ENCODE data around the gene HDAC7.
A peak's percentile ranks its signal among the peaks of the same experiment; 100 is the strongest.

Gene HDAC7

GRCh38 chr12:47771304-47771703, 48.4 kb downstream of the HDAC7 start:
- H3K27me3 ChIP-seq (ENCODE audit: insufficient read depth, low read depth, severe bottlenecking) = no peaks in the 10 kb centered on the region
- H3K36me3 ChIP-seq = no peaks in the 10 kb centered on the region; the same call in 1 of the 2 replicates
- no peak for DNase-seq
- no peaks in the 10 kb centered on the region for H3K9me3 ChIP-seq (ENCODE audit: severe bottlenecking)
- TF ChIP-seq, protein P1, sequence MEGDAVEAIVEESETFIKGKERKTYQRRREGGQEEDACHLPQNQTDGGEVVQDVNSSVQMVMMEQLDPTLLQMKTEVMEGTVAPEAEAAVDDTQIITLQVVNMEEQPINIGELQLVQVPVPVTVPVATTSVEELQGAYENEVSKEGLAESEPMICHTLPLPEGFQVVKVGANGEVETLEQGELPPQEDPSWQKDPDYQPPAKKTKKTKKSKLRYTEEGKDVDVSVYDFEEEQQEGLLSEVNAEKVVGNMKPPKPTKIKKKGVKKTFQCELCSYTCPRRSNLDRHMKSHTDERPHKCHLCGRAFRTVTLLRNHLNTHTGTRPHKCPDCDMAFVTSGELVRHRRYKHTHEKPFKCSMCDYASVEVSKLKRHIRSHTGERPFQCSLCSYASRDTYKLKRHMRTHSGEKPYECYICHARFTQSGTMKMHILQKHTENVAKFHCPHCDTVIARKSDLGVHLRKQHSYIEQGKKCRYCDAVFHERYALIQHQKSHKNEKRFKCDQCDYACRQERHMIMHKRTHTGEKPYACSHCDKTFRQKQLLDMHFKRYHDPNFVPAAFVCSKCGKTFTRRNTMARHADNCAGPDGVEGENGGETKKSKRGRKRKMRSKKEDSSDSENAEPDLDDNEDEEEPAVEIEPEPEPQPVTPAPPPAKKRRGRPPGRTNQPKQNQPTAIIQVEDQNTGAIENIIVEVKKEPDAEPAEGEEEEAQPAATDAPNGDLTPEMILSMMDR (IDR thresholded peaks at IDR 0.05; ENCODE audit: low read depth, low read length) = no peak
- no peak overlapping the region for H3K27ac ChIP-seq
- H3K4me3 ChIP-seq (ENCODE audit: low read depth, low read length) = no peak overlapping the region

- Histone ChIP-seq H3K27me3 (ENCODE audit: insufficient read depth, low read depth, severe bottlenecking) (no peaks in the 10 kb centered on the region), H3K36me3 (no peaks in the 10 kb centered on the region; the same call in 1 of the 2 replicates), H3K9me3 (ENCODE audit: severe bottlenecking) (no peaks in the 10 kb centered on the region), H3K27ac (no peak overlapping the region), H3K4me3 (ENCODE audit: low read depth, low read length) (no peak overlapping the region)
- TF ChIP-seq, protein P1 (IDR thresholded peaks at IDR 0.05; ENCODE audit: low read depth, low read length) = no peak
- DNase-seq = no peak
These were observed 49.5 kb downstream of the HDAC7 start for GRCh38 chr12:47770086-47770726.

- Histone ChIP-seq H3K27ac (no peak overlapping the region), H3K36me3 (no peaks in the 10 kb centered on the region; the same call in 1 of the 2 replicates), H3K9me3 (ENCODE audit: severe bottlenecking) (no peaks in the 10 kb centered on the region), H3K4me3 (ENCODE audit: low read depth, low read length) (no peak overlapping the region), H3K27me3 (ENCODE audit: insufficient read depth, low read depth, severe bottlenecking) (no peaks in the 10 kb centered on the region)
- no peak for DNase-seq
- TF ChIP-seq, protein P1 (IDR thresholded peaks at IDR 0.05; ENCODE audit: low read depth, low read length) = no peak
These were observed 50.2 kb downstream of the HDAC7 start for GRCh38 chr12:47769234-47770085.

- DNase-seq = no peak
- Histone ChIP-seq H3K4me3 (ENCODE audit: low read depth, low read length) (no peak overlapping the region), H3K36me3 (no peaks in the 10 kb centered on the region; the same call in 1 of the 2 replicates), H3K9me3 (ENCODE audit: severe bottlenecking) (no peaks in the 10 kb centered on the region), H3K27ac (no peak overlapping the region), H3K27me3 (ENCODE audit: insufficient read depth, low read depth, severe bottlenecking) (no peaks in the 10 kb centered on the region)
- TF ChIP-seq, protein P1 (IDR thresholded peaks at IDR 0.05; ENCODE audit: low read depth, low read length) = no peak
These were observed 51.3 kb downstream of the HDAC7 start for GRCh38 chr12:47768323-47768811.

GRCh38 chr12:47767216-47767724, 52.4 kb downstream of the HDAC7 start:
- no peak overlapping the region for H3K4me3 ChIP-seq (ENCODE audit: low read depth, low read length)
- no peak overlapping the region for H3K27ac ChIP-seq
- no peaks in the 10 kb centered on the region for H3K36me3 ChIP-seq
- no peaks in the 10 kb centered on the region for H3K9me3 ChIP-seq (ENCODE audit: severe bottlenecking)
- TF ChIP-seq, protein P1 (IDR thresholded peaks at IDR 0.05; ENCODE audit: low read depth, low read length) = peak; percentile 53
- DNase-seq = peak; percentile 71
- no peaks in the 10 kb centered on the region for H3K27me3 ChIP-seq (ENCODE audit: insufficient read depth, low read depth, severe bottlenecking)
